SU-DHL-6 (cell line): ENCODE data around the gene ST14.

Experiments used
- H2AFZ ChIP-seq: fragments of 200-600 bp; sonication (generic); 2 replicates; pipeline ENCODE4 v1.6.1; 2014; ENCODE audit warnings: low read depth, mild to moderate bottlenecking, moderate library complexity, mixed read lengths, antibody characterized with exemption, low read length; ENCODE audit not compliant: severe bottlenecking
- H3F3A ChIP-seq: fragments of 200-600 bp; shearing (Covaris generic); 2 replicates; pipeline ENCODE4 v1.6.0; 2016; ENCODE audit warnings: antibody characterized with exemption, mild to moderate bottlenecking; ENCODE audit not compliant: insufficient read depth
- H3K27ac ChIP-seq: fragments of 200-600 bp; sonication (generic); 2 replicates; pipeline ENCODE4 v1.5.1; 2016; ENCODE audit warnings: low read depth, mild to moderate bottlenecking, low read length, moderate library complexity, mixed read lengths
- H3K27me3 ChIP-seq: fragments of 200-600 bp; sonication (generic), shearing (Covaris generic); 2 replicates; pipeline ENCODE4 v1.6.0; 2014; ENCODE audit warnings: mild to moderate bottlenecking, low read length
- H3K36me3 ChIP-seq: fragments of 200-600 bp; sonication (generic); 2 replicates; pipeline ENCODE4 v1.6.1; 2014; ENCODE audit warnings: mild to moderate bottlenecking, low read length, mixed read lengths
- H3K4me2 ChIP-seq: fragments of 300-600, 200-600 bp; shearing (Covaris generic), sonication (generic); 2 replicates; pipeline ENCODE4 v1.6.0; 2014; ENCODE audit warnings: low read length, low read depth, mild to moderate bottlenecking; ENCODE audit not compliant: poor library complexity, severe bottlenecking
- H3K4me3 ChIP-seq: fragments of 200-600 bp; sonication (generic); 2 replicates; pipeline ENCODE4 v1.5.1; 2014; ENCODE audit warnings: antibody characterized with exemption, low read length, mild to moderate bottlenecking, mixed read lengths; ENCODE audit not compliant: insufficient read depth, poor library complexity, severe bottlenecking
- H3K79me2 ChIP-seq: fragments of 200-600 bp; sonication (generic); 2 replicates; pipeline ENCODE4 v1.6.1; 2014; ENCODE audit warnings: mild to moderate bottlenecking, low read length, moderate library complexity; ENCODE audit not compliant: insufficient read depth
- H3K9ac ChIP-seq: fragments of 200-600 bp; sonication (generic); 2 replicates; pipeline ENCODE4 v1.7.0; 2014; ENCODE audit warnings: mild to moderate bottlenecking, low read length
- H3K9me2 ChIP-seq: fragments of 200-600 bp; sonication (generic); replicated peaks from 2 replicates; pipeline ENCODE4 v1.6.1; 2014; ENCODE audit warnings: low read length; ENCODE audit not compliant: insufficient read depth
- H3K9me3 ChIP-seq: fragments of 200-600 bp; sonication (generic); 2 replicates; pipeline ENCODE4 v1.6.1; 2014; ENCODE audit warnings: low read length, mixed read lengths; ENCODE audit not compliant: insufficient read depth
- H4K20me1 ChIP-seq: fragments of 200-600 bp; sonication (generic); 2 replicates; pipeline ENCODE4 v1.6.1; 2014; ENCODE audit warnings: low read depth, mild to moderate bottlenecking, antibody characterized with exemption, low read length, moderate library complexity, mixed read lengths
- EZH2phosphoT487 ChIP-seq: fragments of 200-600 bp; sonication (generic), shearing (Covaris generic); conservative IDR thresholded peaks from 2 replicates; pipeline ENCODE4 v1.6.1; 2018; ENCODE audit warnings: mild to moderate bottlenecking, antibody characterized with exemption, low read length, moderate library complexity, mixed read lengths
- TF ChIP-seq, protein P1 (sequence below): fragments of 200-600 bp; sonication (generic); IDR thresholded peaks from one replicate; pipeline ENCODE4 v1.5.1; 2017; ENCODE audit warnings: antibody characterized with exemption, mild to moderate bottlenecking, low read length, moderate library complexity; ENCODE audit not compliant: insufficient read depth, poor library complexity, severe bottlenecking

Gene ST14

DNA sequence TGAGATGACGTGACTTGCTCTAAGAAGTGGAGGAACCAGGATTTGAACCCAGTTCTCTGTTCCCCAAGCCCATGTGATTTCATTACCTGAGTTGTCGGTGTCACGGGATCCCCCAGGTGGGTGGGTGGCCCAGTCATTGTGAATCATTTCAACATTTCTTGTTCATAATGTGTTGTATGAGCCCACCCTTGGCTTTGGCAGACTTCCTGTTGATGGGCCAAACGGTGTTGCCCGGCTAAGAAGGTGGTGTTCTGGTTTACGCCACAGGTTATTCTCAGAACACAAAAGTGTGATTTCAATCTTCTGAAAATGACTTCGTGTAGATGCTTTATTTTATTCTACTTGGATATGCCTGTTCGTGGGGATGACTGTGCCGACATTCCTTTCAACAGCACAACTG is 21.6 kb upstream of the ST14 start:
- Histone ChIP-seq H3K79me2 (peaks cover 16% of the 10 kb centered on the region; the same call in 1 of the 2 replicates), H3K9me3 (no peaks in the 10 kb centered on the region), H3K27me3 (no peaks in the 10 kb centered on the region), H2AFZ (no peak overlapping the region), H4K20me1 (no peaks in the 10 kb centered on the region), H3K4me2 (no peak overlapping the region), H3K9me2 (no peaks in the 10 kb centered on the region), H3K4me3 (no peak overlapping the region), H3K36me3 (no peaks in the 10 kb centered on the region), H3K9ac (no peak overlapping the region), H3K27ac (no peak overlapping the region), H3F3A (no peaks in the 10 kb centered on the region)
- TF ChIP-seq, protein P1, sequence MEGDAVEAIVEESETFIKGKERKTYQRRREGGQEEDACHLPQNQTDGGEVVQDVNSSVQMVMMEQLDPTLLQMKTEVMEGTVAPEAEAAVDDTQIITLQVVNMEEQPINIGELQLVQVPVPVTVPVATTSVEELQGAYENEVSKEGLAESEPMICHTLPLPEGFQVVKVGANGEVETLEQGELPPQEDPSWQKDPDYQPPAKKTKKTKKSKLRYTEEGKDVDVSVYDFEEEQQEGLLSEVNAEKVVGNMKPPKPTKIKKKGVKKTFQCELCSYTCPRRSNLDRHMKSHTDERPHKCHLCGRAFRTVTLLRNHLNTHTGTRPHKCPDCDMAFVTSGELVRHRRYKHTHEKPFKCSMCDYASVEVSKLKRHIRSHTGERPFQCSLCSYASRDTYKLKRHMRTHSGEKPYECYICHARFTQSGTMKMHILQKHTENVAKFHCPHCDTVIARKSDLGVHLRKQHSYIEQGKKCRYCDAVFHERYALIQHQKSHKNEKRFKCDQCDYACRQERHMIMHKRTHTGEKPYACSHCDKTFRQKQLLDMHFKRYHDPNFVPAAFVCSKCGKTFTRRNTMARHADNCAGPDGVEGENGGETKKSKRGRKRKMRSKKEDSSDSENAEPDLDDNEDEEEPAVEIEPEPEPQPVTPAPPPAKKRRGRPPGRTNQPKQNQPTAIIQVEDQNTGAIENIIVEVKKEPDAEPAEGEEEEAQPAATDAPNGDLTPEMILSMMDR = no peak
- no peak for TF ChIP-seq EZH2phosphoT487

GRCh38 chr11:130139401-130139800 is 20.2 kb upstream of the ST14 start:
- Histone ChIP-seq H3K4me3 (no peak overlapping the region), H4K20me1 (no peaks in the 10 kb centered on the region), H3K9ac (no peak overlapping the region), H2AFZ (no peak overlapping the region), H3K9me3 (no peaks in the 10 kb centered on the region), H3K79me2 (peaks cover 5% of the 10 kb centered on the region; the same call in 1 of the 2 replicates), H3F3A (peaks cover 4% of the 10 kb centered on the region; the same call in 1 of the 2 replicates), H3K36me3 (no peaks in the 10 kb centered on the region), H3K27ac (no peak overlapping the region), H3K4me2 (no peak overlapping the region), H3K27me3 (no peaks in the 10 kb centered on the region), H3K9me2 (no peaks in the 10 kb centered on the region)
- no peak for TF ChIP-seq EZH2phosphoT487
- TF ChIP-seq, protein P1 = no peak

DNA sequence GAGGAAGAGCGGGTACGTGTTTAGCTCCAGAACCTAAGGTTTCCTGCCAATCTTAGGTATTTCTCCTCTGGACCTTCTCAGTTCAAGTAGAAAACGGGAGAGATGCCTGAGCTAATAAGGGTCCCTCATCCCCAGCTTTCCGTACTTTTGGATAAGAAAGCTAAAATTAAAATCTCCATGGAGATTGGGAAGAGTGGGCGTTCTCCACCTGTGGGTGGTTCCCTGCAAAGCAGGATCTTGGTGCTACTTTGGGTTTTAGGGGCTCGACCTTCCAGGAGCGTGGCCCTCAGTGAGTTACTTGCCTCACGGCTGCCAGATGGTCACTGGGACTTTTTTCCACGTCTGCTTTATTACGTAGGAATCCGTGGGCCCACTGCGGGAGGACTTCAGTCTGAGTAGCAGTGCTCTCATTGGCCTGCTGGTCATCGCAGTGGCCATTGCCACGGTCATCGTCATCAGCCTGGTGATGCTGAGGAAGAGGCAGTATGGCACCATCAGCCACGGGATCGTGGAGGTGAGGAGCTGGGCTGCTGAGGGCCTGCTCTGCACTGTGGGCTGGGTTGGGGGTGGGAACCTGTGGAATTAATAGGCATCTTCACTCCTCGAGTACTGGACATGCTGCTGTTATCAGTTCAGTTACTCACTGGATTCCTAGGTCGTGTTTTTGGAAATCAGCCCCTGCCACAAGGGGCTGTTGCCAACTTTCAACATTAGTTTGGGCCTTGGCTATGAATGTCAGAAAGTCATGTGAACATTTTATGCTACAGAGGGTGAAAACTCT is 17.8 kb upstream of the ST14 start:
- no peaks in the 10 kb centered on the region for H3K9me2 ChIP-seq
- no peak for TF ChIP-seq EZH2phosphoT487
- TF ChIP-seq, protein P1 = no peak
- no peak overlapping the region for H2AFZ ChIP-seq
- H3K9me3 ChIP-seq = no peaks in the 10 kb centered on the region
- H3F3A ChIP-seq = peaks cover 19% of the 10 kb centered on the region; the same call in 1 of the 2 replicates
- H3K79me2 ChIP-seq = no peaks in the 10 kb centered on the region
- no peaks in the 10 kb centered on the region for H3K36me3 ChIP-seq
- no peak overlapping the region for H3K4me2 ChIP-seq
- H3K27me3 ChIP-seq = no peaks in the 10 kb centered on the region
- H3K4me3 ChIP-seq = no peak overlapping the region
- no peak overlapping the region for H3K9ac ChIP-seq
- H4K20me1 ChIP-seq = no peaks in the 10 kb centered on the region
- H3K27ac ChIP-seq = no peak overlapping the region
